GM10248 (cell line): ENCODE data around the gene SPPL3.

Experiments used
- CTCF ChIA-PET: fragments of 300-600 bp; sonication (Branson Sonifier 250); formaldehyde crosslinking; extraction: SDS; loops from one replicate; lab custom pipeline; 2021; ENCODE audit warnings: antibody characterized with exemption; lab: Yijun Ruan, JAX
- POLR2A ChIA-PET: fragments of 350-650 bp; sonication (Branson Sonifier 250); formaldehyde crosslinking; extraction: SDS; loops from one replicate; lab custom pipeline; 2020; ENCODE audit warnings: antibody characterized with exemption; lab: Yijun Ruan, JAX
- DNase-seq: peaks from one replicate; pipeline ENCODE4 v3.0.0; 2012; ENCODE audit errors: extremely low spot score
- CTCF ChIP-seq: IDR thresholded peaks from 2 replicates; pipeline ENCODE4 v1.5.1; 2012; ENCODE audit warnings: mild to moderate bottlenecking, low read depth; ENCODE audit errors: extremely low read depth, missing control alignments, control extremely low read depth

SPPL3 gene

GRCh38 chr12:120845696-120846095 is 58.5 kb downstream of the SPPL3 start:
- TF ChIP-seq CTCF: no peak
- ChIA-PET POLR2A (no interaction called here), CTCF (interaction anchor here (1.3 to 3.9 kb wide), 4 partner anchors 10 to 126 kb away, joined by 3 to 22 read pairs (median 4); no protein-coding TSS in a partner anchor)
- no peak for DNase-seq

GRCh38 chr12:120844768-120845449 is 59.2 kb downstream of the SPPL3 start:
- ChIA-PET CTCF (interaction anchor here (1.0 to 3.9 kb wide), 4 partner anchors 12 to 127 kb away, joined by 3 to 22 read pairs (median 3); no protein-coding TSS in a partner anchor), POLR2A (no interaction called here)
- no peak for TF ChIP-seq CTCF
- no peak for DNase-seq

- ChIA-PET CTCF (interaction anchor here (1.0 to 3.9 kb wide), 2 partner anchors 13 to 46 kb away, joined by 3 to 22 read pairs; no protein-coding TSS in a partner anchor), POLR2A (no interaction called here)
- no peak for TF ChIP-seq CTCF
- DNase-seq: no peak
Observed at GRCh38 chr12:120844297-120844696, 59.9 kb downstream of the SPPL3 start.

- CTCF ChIA-PET: no interaction called here
- no peak for DNase-seq
- POLR2A ChIA-PET: no interaction called here
- TF ChIP-seq CTCF: no peak
Observed at GRCh38 chr12:120843472-120843871, 60.7 kb downstream of the SPPL3 start.

- TF ChIP-seq CTCF: no peak
- DNase-seq: no peak
- CTCF ChIA-PET: no interaction called here
- POLR2A ChIA-PET: no interaction called here
Observed at GRCh38 chr12:120842595-120842994, 61.6 kb downstream of the SPPL3 start.

- DNase-seq: no peak
- POLR2A ChIA-PET: no interaction called here
- CTCF ChIA-PET: interaction anchor here (1.1 kb wide), 1 partner anchor 11 kb away, joined by 3 read pairs; no protein-coding TSS in a partner anchor
- no peak for TF ChIP-seq CTCF
Observed at GRCh38 chr12:120841525-120841924, 62.6 kb downstream of the SPPL3 start.
